PC-9 (cell line): ENCODE measurements around the gene XIRP2.

Source experiments
- CTCF ChIP-seq: fragments of 200-600 bp; sonication (generic); conservative IDR thresholded peaks from 2 replicates; pipeline ENCODE4 v1.6.1; 2017; ENCODE audit warnings: mixed run types, antibody characterized with exemption, mild to moderate bottlenecking, moderate library complexity
- EZH2 ChIP-seq: fragments of 200-600 bp; sonication (generic); IDR thresholded peaks from 2 replicates; pipeline ENCODE4 v1.8.0; 2017; ENCODE audit warnings: antibody characterized with exemption, low read depth

GRCh38 chr2:167018590-167018989, 130.3 kb downstream of the XIRP2 start:
- TF ChIP-seq EZH2 (no peak), CTCF (no peak)
